Hematopoietic multipotent progenitor cell (in vitro differentiated cells): Measurements from ENCODE around the gene RIN3. TPM values are rescaled to one million over a fixed set of nuclear protein-coding genes. Genes with fewer than 3 reads are reported as not detected.
"Not testable (repeated sequence)": the region's sequence is repeated elsewhere in the genome, so short reads cannot be mapped to it uniquely, and the experiment has no call there.

Experiments used
- DNase-seq, 3 donors: peaks; one replicate each; pipeline ENCODE4 v3.0.0-alpha.2; 2011 to 2015; ENCODE audit warnings: low read depth in 2 of 3, low spot score in 2 of 3
- total RNA-seq: library from RNA; depleted of rRNA; stranded (reverse); fragments of >200 nt; gene quantifications from one replicate; pipeline ENCODE4 v1.2.3, GENCODE V29; 2012

Gene RIN3
- total RNA-seq, 1 donor = 73.5 TPM

- DNase-seq = no peak
Observed at GRCh38 chr14:92525322-92526095, 11.9 kb downstream of the RIN3 start.

- no peak for DNase-seq
Observed at GRCh38 chr14:92527721-92528120, 14.1 kb downstream of the RIN3 start.

DNA sequence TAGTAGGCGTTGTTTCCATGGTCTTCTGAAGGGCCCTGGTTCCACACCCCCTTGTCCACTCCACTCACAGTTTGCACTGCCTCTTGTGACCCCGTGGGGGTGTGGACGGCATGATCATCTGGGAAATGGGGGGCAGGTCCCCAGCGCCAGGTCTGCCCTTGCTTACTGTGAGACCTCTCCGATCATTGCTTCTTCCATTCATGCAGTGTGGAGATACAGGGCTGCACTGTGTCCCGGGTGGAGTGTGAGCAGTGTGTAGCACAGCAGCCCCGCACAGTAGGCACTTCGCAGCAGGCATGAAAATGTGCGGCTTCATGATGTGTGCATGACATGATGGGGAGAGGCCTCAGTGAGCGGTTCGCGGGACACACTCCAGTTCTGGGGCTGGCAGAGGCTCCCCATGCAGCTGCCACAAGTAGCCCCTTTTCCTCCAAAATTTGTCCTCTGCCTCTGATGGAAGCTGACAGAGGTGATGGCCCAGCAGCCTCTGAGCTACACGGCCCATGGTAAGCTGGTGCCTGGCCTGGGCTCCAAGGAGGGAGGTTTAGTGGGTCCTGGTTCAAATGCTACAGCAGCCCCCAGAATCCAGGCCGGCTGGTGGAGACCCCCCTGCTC is 15.0 kb downstream of the RIN3 start:
- no peak for DNase-seq

- no peak for DNase-seq
Observed at GRCh38 chr14:92529903-92530302, 16.3 kb downstream of the RIN3 start.

GRCh38 chr14:92531106-92531873 is 17.7 kb downstream of the RIN3 start:
- peak in 2 of 3 donors; percentile 90 for DNase-seq

DNA sequence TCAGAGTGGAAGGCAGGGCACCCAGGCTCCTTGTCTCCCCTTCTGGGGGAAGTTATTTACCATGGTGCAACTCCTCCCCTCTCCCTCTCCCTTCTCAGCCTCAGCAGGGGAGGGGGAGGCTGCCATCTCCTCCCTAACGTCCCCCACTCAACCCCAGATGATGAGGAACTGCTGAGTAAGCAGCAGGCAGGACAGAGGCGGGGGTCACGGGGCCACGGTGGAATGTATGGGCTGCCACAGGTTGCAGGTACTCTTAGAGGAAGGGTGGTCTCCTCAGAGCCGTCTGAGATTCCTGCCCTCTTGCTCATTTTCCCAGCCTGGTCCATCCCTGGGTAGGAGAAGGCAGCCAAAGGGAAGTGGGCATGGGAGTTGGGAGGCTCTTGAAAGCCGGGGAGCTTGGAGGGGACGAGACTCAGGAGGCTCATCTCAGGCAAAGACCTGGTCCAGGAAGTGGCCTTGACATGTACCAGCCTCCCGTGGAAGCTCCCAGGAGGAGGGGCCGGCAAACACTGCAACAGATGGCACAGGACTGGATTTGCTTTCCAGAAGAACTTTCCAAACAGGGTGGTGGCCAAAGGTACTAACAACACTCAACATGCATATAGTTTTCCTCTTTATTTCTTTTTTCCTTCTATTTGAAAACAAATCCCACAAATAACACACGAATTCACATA is 19.0 kb downstream of the RIN3 start:
- no peak for DNase-seq

DNA sequence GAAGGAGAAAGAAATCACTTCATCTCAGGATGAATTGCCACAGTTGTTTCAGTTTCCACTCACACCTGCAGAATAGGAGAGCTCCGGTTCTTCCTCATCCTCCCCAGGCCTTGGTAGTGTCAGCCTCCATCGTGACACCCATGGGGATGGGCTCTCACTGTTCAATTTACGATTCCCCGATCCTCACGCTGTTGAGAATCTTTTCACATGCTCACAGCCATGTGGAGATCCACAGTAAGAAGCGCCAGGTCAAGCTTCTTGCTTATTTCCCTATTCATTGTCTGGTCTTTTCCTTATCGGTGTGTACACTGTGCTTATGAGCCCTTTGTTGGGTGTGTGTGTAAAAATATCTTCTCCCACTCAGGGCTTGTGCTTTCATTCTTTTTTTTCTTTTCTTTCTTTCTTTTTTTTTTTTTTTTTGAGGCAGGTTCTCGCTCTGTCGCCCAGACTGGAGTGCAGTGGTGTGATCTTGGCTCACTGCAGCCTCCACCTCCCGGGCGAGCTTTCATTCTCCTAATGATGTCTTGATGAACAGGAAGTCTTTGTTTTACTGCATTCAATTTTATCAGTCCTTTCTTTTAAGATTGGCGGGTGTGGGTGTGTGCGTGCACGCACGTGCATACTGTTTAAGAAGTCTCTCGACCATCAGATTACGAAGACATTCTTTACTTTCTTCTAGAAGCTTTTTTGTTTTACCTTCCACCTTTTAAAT is 21.5 kb downstream of the RIN3 start:
- DNase-seq = no peak

- DNase-seq = not testable (repeated sequence)
Observed at GRCh38 chr14:92536231-92536630, 22.6 kb downstream of the RIN3 start.

DNA sequence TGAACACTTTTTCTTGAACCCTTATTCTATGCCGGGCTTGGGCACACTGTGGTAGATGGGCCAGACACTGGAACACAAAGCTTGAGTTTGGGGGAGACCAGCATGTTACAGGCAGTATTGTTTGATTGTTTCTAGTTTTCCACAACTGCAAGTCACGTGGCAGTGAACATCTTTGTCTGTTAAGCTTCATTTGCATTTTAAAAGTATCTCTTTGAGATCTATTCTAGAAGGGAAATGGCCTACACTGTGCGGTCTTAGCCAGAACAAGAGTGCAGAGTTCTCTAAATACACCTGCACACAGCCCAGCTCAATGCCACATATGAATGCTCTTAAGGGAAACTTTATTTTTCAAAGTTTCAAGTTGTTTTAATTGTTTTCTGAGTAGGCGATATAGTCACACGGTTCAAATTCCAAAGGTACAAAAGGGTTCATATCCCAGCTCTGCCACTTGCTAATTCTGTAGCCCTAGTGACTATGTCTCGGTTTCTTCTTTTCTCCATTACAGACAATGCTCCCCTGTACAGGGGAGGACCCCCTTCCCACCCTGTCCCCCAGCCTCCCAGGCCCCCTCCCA is 24.9 kb downstream of the RIN3 start:
- no peak for DNase-seq

DNA sequence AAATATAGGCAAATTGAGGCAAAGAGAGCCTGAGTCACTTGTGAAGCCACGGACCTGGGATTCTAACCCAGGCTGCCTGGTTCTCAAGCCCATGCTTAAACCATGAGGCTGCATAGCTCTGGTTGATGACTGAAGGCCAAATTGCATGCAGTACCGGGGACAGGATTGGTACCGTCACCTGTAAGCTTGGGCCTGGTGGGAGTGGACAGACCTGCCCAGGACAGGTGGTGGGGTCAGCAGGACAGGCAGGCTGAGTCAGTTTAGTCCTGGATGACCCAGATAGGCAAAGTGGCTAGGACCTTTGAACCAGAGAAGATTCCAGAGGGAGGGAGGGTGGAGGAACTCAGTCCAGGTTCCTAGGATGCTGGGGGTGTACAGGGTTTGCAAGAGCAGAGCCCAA is 25.8 kb downstream of the RIN3 start:
- DNase-seq = no peak

GRCh38 chr14:92539875-92540274 is 26.3 kb downstream of the RIN3 start:
- DNase-seq = no peak

GRCh38 chr14:92540472-92541048 is 27.0 kb downstream of the RIN3 start:
- no peak for DNase-seq

GRCh38 chr14:92542766-92543554 is 29.4 kb downstream of the RIN3 start:
- DNase-seq = no peak

DNA sequence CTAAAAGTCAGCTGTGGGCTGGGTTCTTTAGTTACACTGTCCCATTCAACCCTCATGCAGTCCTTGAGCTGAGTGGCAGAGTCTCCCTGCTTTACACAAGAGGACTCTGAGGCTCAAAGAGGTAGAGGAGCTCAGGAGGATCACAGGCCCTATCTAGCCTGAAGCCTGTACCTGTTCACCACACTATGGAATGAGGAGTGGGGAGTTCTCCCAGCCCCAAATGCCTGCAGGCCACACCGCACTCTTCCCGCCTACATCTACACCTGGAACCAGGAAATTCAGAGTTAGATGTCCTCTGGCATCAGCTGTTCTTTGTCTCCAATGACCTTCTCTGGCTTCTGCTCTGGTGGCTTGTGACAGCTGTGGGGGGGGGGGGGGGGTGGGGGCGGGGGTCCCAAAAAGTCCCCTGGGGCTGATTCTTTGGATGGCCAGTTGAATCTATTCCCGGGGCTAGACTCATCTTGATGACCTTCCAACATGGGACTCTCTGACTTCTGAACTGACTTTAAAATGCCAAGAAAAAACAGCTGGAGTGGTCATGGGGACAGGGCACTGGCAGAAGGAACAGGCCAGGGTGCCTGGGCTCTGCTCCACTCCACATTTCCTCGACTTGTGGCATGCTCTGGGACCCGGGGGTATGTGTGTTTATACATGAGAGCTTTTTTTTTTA is 30.6 kb downstream of the RIN3 start:
- no peak for DNase-seq

- no peak for DNase-seq
Observed at GRCh38 chr14:92546347-92547053, 32.9 kb downstream of the RIN3 start.

DNA sequence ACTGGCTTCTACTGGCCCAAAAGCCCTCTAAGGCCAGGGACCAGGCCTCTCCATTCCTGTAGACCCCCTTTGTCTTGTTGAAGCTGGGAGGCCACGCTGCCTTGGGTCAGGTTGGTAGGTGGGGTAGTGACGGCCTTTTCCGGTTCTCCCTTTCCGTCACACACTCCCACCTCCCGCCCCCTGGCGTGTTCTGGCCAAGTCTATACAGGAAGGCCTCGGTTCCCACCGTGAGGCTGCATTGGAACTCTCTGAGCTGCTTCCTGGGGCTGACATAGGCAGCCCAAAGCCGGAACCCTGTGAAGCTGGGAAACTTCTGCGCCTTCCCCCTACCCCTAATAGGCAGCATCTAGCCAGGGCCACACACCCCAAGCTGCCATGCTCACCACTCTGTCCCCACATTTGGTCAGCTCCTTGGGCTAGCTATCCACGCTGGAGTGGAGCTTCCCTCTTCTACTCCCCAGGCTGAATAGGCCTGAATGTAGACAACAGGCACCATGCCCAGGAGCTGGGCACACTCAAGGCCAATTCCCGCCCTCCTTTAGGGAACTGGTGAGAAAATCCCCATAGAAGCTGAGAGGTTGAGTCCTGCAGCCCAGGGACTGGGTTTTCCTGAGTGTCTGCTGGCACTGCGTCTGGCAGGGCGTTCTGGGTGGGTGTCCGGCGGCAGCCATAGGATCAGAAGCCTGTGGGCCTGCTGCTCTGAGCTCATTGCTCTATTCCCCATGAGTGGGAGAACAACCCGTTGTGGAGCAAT is 35.7 kb downstream of the RIN3 start:
- DNase-seq = no peak

DNA sequence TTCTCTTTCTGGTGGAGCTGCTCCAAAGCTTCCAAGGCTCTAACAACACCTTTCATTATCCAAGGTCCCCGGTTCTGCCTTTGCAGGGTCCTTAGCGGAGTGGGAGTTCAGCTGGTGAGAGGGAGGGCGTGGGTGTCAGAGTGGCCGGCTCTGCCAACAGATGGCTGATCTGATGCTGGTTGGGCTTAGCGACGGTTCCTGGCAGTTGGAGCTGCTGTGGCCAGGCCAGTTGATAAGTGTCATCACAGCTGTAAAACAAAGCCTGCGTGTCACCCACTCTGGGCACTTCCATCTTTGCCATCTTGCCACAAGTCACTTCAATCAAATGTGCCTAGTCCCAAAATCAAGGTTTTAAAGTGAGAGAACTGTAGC is 36.3 kb downstream of the RIN3 start:
- peak in 2 of 3 donors; percentile 70 to 87 for DNase-seq
